IMR-90 (cell line): ENCODE measurements around the gene KCNJ8.

Experiments
- BHLHE40 ChIP-seq: fragments of 150-350 bp; IDR thresholded peaks from 2 replicates; pipeline ENCODE4 v1.6.1; 2016; ENCODE audit warnings: mild to moderate bottlenecking, low read depth, low read length
- CEBPB ChIP-seq: IDR thresholded peaks from 2 replicates; pipeline ENCODE4 v1.6.1; 2012; ENCODE audit warnings: low read depth, low read length, improper control_type of control experiment
- CHD1 ChIP-seq: IDR thresholded peaks from 2 replicates; pipeline ENCODE4 v1.6.1; 2012; ENCODE audit warnings: low read depth, low read length, improper control_type of control experiment
- CTCF ChIP-seq: conservative IDR thresholded peaks from 2 replicates; pipeline ENCODE4 v1.5.1; 2012; ENCODE audit warnings: mild to moderate bottlenecking, low read depth, low read length, improper control_type of control experiment
- FOS ChIP-seq: fragments of 150-350 bp; IDR thresholded peaks from 2 replicates; pipeline ENCODE4 v1.6.1; 2016; ENCODE audit warnings: low read depth, low read length
- MAFK ChIP-seq: IDR thresholded peaks from 2 replicates; pipeline ENCODE4 v1.6.1; 2012; ENCODE audit warnings: low read depth, low read length, improper control_type of control experiment
- MAZ ChIP-seq: IDR thresholded peaks from 2 replicates; pipeline ENCODE4 v1.6.1; 2012; ENCODE audit warnings: low read depth, mild to moderate bottlenecking, low read length, improper control_type of control experiment, moderate library complexity, borderline replicate concordance
- MXI1 ChIP-seq: IDR thresholded peaks from 2 replicates; pipeline ENCODE4 v1.6.1; 2012; ENCODE audit warnings: low read depth, mild to moderate bottlenecking, low read length, moderate library complexity, borderline replicate concordance
- NFE2L2 ChIP-seq: fragments of 150-350 bp; IDR thresholded peaks from 2 replicates; pipeline ENCODE4 v1.6.1; 2016; ENCODE audit warnings: low read depth, mild to moderate bottlenecking, low read length
- POLR2A ChIP-seq: IDR thresholded peaks from 2 replicates; pipeline ENCODE4 v1.6.1; 2012; ENCODE audit warnings: mild to moderate bottlenecking, low read depth, low read length
- RAD21 ChIP-seq: IDR thresholded peaks from 2 replicates; pipeline ENCODE4 v1.6.1; 2012; ENCODE audit warnings: low read length, improper control_type of control experiment
- RFX5 ChIP-seq: IDR thresholded peaks from 2 replicates; pipeline ENCODE4 v1.8.0; 2012; ENCODE audit warnings: low read depth, mild to moderate bottlenecking, low read length, moderate library complexity
- SMC3 ChIP-seq: fragments of 150-350 bp; IDR thresholded peaks from 2 replicates; pipeline ENCODE4 v1.6.1; 2016; ENCODE audit warnings: low read depth, mild to moderate bottlenecking, antibody characterized with exemption, low read length, moderate library complexity
- USF2 ChIP-seq: fragments of 150-350 bp; IDR thresholded peaks from 2 replicates; pipeline ENCODE4 v1.6.1; 2017; ENCODE audit warnings: mild to moderate bottlenecking, antibody characterized with exemption, low read length, low read depth

GRCh38 chr12:21759737-21760136 lies 14.8 kb downstream of the KCNJ8 start:
- TF ChIP-seq CTCF: no peak
- TF ChIP-seq USF2: no peak
- TF ChIP-seq POLR2A: no peak
- no peak for TF ChIP-seq RAD21
- no peak for TF ChIP-seq BHLHE40
- TF ChIP-seq SMC3: no peak
- TF ChIP-seq FOS: no peak
- TF ChIP-seq CHD1: no peak
- no peak for TF ChIP-seq MXI1
- no peak for TF ChIP-seq RFX5
- no peak for TF ChIP-seq CEBPB
- TF ChIP-seq NFE2L2: no peak
- TF ChIP-seq MAFK: no peak
- no peak for TF ChIP-seq MAZ
